ENCODE measurements around the gene NCK2.

Gene NCK2

DNA sequence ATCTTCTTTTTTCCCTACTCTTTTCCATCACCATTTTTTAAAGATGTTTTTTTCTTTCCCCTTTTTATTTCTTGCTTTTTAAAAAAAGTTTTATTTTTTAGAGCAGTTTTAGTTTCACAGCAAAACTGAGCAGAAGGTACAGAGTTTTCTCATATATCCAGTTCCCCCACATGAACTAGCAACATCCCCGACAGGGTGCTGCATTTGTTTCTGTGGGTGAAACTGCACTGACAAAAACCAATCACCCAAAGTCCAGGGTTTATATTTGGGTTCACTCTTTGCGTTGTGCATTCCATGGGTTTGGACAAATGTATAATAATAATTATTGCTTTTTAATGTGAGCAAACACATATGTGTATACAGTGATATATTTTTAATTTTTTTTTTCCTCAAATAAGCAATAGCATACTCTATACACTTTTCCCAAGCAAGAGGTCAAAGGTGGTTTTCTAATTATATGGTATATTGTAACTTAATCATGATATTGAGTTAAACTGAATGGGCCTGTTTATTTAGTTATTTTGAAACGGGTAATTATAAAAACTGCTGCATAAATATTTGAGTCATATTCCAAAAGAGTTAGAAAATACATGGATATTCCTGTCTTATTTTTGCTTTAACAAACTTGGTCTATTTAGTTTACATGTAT lies 50.3 kb downstream of the NCK2 start:
- DNase-seq (ENCODE audit: extremely low spot score), result no peak
- POLR2A ChIA-PET, result no interaction called here
- CTCF ChIA-PET, result no interaction called here
- no peak for TF ChIP-seq ELF4 (IDR thresholded peaks at IDR 0.05)
- TF ChIP-seq CTBP1 (IDR thresholded peaks at IDR 0.05; ENCODE audit: borderline replicate concordance), result no peak
- TF ChIP-seq LEF1 (IDR thresholded peaks at IDR 0.05; ENCODE audit: borderline replicate concordance), result no peak
- TF ChIP-seq HDGF (IDR thresholded peaks at IDR 0.05; ENCODE audit: borderline replicate concordance), result no peak
- TF ChIP-seq FOXA1 (IDR thresholded peaks at IDR 0.05), result no peak
- TF ChIP-seq, protein P1, sequence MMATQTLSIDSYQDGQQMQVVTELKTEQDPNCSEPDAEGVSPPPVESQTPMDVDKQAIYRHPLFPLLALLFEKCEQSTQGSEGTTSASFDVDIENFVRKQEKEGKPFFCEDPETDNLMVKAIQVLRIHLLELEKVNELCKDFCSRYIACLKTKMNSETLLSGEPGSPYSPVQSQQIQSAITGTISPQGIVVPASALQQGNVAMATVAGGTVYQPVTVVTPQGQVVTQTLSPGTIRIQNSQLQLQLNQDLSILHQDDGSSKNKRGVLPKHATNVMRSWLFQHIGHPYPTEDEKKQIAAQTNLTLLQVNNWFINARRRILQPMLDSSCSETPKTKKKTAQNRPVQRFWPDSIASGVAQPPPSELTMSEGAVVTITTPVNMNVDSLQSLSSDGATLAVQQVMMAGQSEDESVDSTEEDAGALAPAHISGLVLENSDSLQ (IDR thresholded peaks at IDR 0.05), result no peak
- no peak for TF ChIP-seq FOXM1 (IDR thresholded peaks at IDR 0.05; ENCODE audit: borderline replicate concordance)
- no peak for TF ChIP-seq SUZ12 (IDR thresholded peaks at IDR 0.05)
- TF ChIP-seq BHLHE40 (IDR thresholded peaks at IDR 0.05; ENCODE audit: borderline replicate concordance), result no peak
- no peak for TF ChIP-seq TARDBP (IDR thresholded peaks at IDR 0.05)
- no peak for TF ChIP-seq ARNT (IDR thresholded peaks at IDR 0.05)
- TF ChIP-seq ZNF384 (IDR thresholded peaks at IDR 0.05), result no peak
- TF ChIP-seq SP1 (IDR thresholded peaks at IDR 0.05), result no peak
- TF ChIP-seq NFRKB (IDR thresholded peaks at IDR 0.05), result no peak
- no peak for TF ChIP-seq L3MBTL2 (conservative IDR thresholded peaks at IDR 0.05)
- TF ChIP-seq FOXK2 (IDR thresholded peaks at IDR 0.05), result no peak

GRCh38 chr2:105795575-105795934 lies 50.8 kb downstream of the NCK2 start:
- TF ChIP-seq L3MBTL2 (conservative IDR thresholded peaks at IDR 0.05) (no peak), ELF4 (IDR thresholded peaks at IDR 0.05) (no peak), LEF1 (IDR thresholded peaks at IDR 0.05; ENCODE audit: borderline replicate concordance) (no peak), CTBP1 (IDR thresholded peaks at IDR 0.05; ENCODE audit: borderline replicate concordance) (no peak), ARNT (IDR thresholded peaks at IDR 0.05) (no peak), FOXA1 (IDR thresholded peaks at IDR 0.05) (no peak), BHLHE40 (IDR thresholded peaks at IDR 0.05; ENCODE audit: borderline replicate concordance) (no peak), SP1 (IDR thresholded peaks at IDR 0.05) (no peak), FOXK2 (IDR thresholded peaks at IDR 0.05) (no peak), HDGF (IDR thresholded peaks at IDR 0.05; ENCODE audit: borderline replicate concordance) (no peak), FOXM1 (IDR thresholded peaks at IDR 0.05; ENCODE audit: borderline replicate concordance) (no peak), ZNF384 (IDR thresholded peaks at IDR 0.05) (no peak), NFRKB (IDR thresholded peaks at IDR 0.05) (no peak), TARDBP (IDR thresholded peaks at IDR 0.05) (no peak), SUZ12 (IDR thresholded peaks at IDR 0.05) (no peak)
- TF ChIP-seq, protein P1 (IDR thresholded peaks at IDR 0.05), result no peak
- DNase-seq (ENCODE audit: extremely low spot score), result no peak
- ChIA-PET POLR2A (no interaction called here), CTCF (no interaction called here)

DNA sequence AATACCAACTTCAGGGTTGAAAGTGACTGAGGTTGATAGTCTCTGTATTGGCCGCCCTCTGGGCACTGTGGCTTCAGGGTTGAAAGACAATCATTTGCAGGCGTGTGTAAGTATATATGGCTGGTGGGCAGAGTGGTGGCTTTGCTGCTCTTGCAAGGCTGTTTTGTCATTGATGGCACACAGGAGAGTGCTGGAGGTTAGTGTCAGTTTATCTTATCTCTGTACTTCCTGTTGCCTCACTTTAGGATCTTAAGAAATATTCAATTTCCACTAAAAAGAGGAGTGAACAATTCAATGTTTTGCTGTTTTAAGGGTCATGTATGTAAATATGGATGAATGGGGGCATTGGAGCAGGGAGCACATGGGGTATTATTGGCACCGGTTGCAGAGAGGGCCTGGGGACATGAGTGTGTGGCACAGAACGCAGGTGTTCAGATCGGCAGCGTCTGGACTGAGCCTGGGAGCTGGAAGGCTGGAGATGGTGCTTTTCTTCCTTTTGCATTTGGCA lies 51.5 kb downstream of the NCK2 start:
- ChIA-PET POLR2A (no interaction called here), CTCF (no interaction called here)
- DNase-seq (ENCODE audit: extremely low spot score), result no peak
- TF ChIP-seq ZNF384 (IDR thresholded peaks at IDR 0.05) (no peak), CTBP1 (IDR thresholded peaks at IDR 0.05; ENCODE audit: borderline replicate concordance) (no peak), HDGF (IDR thresholded peaks at IDR 0.05; ENCODE audit: borderline replicate concordance) (no peak), L3MBTL2 (conservative IDR thresholded peaks at IDR 0.05) (no peak), FOXM1 (IDR thresholded peaks at IDR 0.05; ENCODE audit: borderline replicate concordance) (no peak), SUZ12 (IDR thresholded peaks at IDR 0.05) (no peak)
- TF ChIP-seq, protein P1 (IDR thresholded peaks at IDR 0.05), result no peak

GRCh38 chr2:105796791-105797190 lies 52.1 kb downstream of the NCK2 start:
- ChIA-PET POLR2A (no interaction called here), CTCF (no interaction called here)
- no peak for DNase-seq (ENCODE audit: extremely low spot score)
- TF ChIP-seq ZNF384 (IDR thresholded peaks at IDR 0.05), result no peak
- no peak for TF ChIP-seq L3MBTL2 (conservative IDR thresholded peaks at IDR 0.05)
- TF ChIP-seq FOXK2 (IDR thresholded peaks at IDR 0.05), result no peak
- TF ChIP-seq, protein P1 (IDR thresholded peaks at IDR 0.05), result no peak
- no peak for TF ChIP-seq NFRKB (IDR thresholded peaks at IDR 0.05)
- no peak for TF ChIP-seq TARDBP (IDR thresholded peaks at IDR 0.05)
- no peak for TF ChIP-seq FOXM1 (IDR thresholded peaks at IDR 0.05; ENCODE audit: borderline replicate concordance)
- no peak for TF ChIP-seq HDGF (IDR thresholded peaks at IDR 0.05; ENCODE audit: borderline replicate concordance)
- TF ChIP-seq BHLHE40 (IDR thresholded peaks at IDR 0.05; ENCODE audit: borderline replicate concordance), result no peak
- no peak for TF ChIP-seq ARNT (IDR thresholded peaks at IDR 0.05)
- no peak for TF ChIP-seq LEF1 (IDR thresholded peaks at IDR 0.05; ENCODE audit: borderline replicate concordance)
- no peak for TF ChIP-seq ELF4 (IDR thresholded peaks at IDR 0.05)
- no peak for TF ChIP-seq SP1 (IDR thresholded peaks at IDR 0.05)
- no peak for TF ChIP-seq SUZ12 (IDR thresholded peaks at IDR 0.05)
- TF ChIP-seq CTBP1 (IDR thresholded peaks at IDR 0.05; ENCODE audit: borderline replicate concordance), result no peak
- TF ChIP-seq FOXA1 (IDR thresholded peaks at IDR 0.05), result no peak

DNA sequence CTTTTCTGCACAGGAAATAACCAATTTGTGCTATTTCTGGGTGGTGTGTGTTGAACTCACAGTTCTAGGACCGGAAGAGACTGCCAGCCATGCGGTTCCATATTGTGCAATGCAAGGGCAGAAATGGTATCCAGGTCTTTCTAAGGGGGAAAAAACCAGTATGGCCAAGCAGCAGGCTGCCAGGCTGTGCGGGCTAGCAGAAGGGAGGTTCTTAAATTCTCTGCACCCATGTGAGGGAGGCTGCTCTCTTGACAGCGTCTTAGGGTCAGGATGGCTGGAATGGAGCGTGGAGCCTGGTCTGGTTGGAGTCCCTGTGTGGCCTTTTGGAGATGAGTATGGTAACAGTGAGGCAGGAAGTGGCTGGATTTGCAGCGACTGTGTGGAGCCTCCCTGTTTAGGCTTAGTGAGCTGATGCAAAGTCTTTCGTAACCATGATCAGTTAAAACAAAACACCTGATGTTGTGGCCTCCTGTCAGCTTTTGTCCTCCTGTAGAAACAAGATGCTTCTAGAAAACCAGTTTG lies 52.6 kb downstream of the NCK2 start:
- POLR2A ChIA-PET, result no interaction called here
- CTCF ChIA-PET, result no interaction called here
- no peak for TF ChIP-seq HDGF (IDR thresholded peaks at IDR 0.05; ENCODE audit: borderline replicate concordance)
- no peak for TF ChIP-seq FOXA1 (IDR thresholded peaks at IDR 0.05)
- no peak for TF ChIP-seq LEF1 (IDR thresholded peaks at IDR 0.05; ENCODE audit: borderline replicate concordance)
- no peak for TF ChIP-seq NFRKB (IDR thresholded peaks at IDR 0.05)
- no peak for TF ChIP-seq BHLHE40 (IDR thresholded peaks at IDR 0.05; ENCODE audit: borderline replicate concordance)
- TF ChIP-seq FOXK2 (IDR thresholded peaks at IDR 0.05), result no peak
- no peak for TF ChIP-seq ARNT (IDR thresholded peaks at IDR 0.05)
- TF ChIP-seq CTBP1 (IDR thresholded peaks at IDR 0.05; ENCODE audit: borderline replicate concordance), result no peak
- no peak for TF ChIP-seq ZNF384 (IDR thresholded peaks at IDR 0.05)
- TF ChIP-seq SUZ12 (IDR thresholded peaks at IDR 0.05), result no peak
- TF ChIP-seq L3MBTL2 (conservative IDR thresholded peaks at IDR 0.05), result no peak
- TF ChIP-seq FOXM1 (IDR thresholded peaks at IDR 0.05; ENCODE audit: borderline replicate concordance), result no peak
- TF ChIP-seq TARDBP (IDR thresholded peaks at IDR 0.05), result no peak
- no peak for DNase-seq (ENCODE audit: extremely low spot score)

All from HEK293T (cell line).